Renal cortex interstitium (tissue), 11 donors: ENCODE data around the gene NDUFA11. TPM values are rescaled to one million over a fixed set of nuclear protein-coding genes. Genes with fewer than 3 reads are reported as not detected.
"Not testable (repeated sequence)": the region's sequence is repeated elsewhere in the genome, so short reads cannot be mapped to it uniquely, and the experiment has no call there.

Experiments
- DNase-seq, 11 donors: peaks; one replicate each; pipeline ENCODE4 v3.0.0-alpha.2; 2013; ENCODE audit warnings: low read depth in 9 of 11, low spot score in 4 of 11; ENCODE audit errors: extremely low read depth in 1 of 11
- polyA plus RNA-seq, 3 donors: library from polyadenylated mRNA; unstranded; fragments of 120-200 nt; gene quantifications; one replicate each; pipeline ENCODE4 v1.2.1, GENCODE V29; 2013; ENCODE audit not compliant: insufficient read length in 3 of 3

NDUFA11 gene
- polyA plus RNA-seq, 3 donors, result 130 to 197 (median 179) TPM

DNA sequence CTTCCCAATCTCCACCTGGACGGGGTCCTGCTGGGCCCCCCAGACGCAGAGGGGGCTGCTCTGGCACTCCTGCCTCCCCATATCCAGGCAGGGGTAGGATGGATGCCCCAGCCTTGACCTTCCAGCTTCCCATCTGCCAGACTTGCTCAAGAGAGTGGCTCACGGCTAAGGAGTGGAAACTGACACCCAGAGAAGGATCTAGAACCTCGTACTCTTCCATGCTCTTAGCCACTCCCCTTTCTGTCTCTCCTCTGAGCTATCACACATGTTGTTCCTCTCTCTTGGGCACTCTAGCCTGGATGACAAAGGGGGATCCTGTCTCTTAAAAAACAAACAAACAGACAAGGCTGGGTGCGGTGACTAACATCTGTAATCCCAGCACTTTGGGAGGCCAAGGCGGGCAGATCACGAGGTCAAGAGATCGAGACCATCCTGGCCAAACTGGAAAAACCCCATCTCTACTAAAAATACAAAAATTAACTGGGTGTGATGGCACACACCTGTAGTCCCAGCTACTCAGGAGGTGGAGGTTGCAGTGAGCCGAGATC lies 21.1 kb downstream of the NDUFA11 start:
- DNase-seq, result no peak

DNA sequence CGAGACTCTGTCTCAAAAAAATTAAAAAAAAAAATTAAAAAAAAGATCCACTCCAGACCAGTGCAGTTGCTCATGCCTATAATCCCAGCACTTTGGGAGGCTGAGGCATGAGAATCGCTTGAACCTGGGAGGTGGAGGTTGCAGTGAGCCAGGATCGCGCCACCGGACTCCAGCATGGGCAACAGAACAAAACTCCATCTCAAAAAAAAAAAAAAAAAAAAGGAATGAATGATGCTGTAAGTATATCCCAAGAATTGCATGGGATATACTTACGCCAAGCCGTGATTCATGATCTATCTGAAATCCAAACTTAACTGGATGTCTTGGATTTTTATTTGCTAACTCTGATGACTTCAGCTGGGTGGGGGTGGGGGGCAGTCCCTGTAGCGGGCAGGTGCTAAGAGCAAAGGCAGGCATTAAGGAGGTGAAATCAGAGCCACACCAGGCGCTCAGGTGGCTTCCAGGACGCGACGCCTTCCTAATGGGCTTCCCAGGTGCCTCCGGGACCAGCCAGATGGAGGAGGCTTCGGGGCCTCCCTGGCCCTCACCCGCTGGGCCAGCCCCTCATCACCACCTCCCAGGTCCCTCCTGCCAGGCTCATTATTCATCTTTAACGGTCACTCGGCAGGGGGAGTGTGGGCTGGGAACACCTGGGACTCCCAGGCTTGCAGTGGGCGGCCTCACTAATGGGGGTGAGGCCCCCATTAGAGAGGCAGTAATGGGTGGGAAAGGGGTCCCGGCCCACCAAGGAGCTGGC lies 21.9 kb downstream of the NDUFA11 start:
- DNase-seq, result no peak

DNA sequence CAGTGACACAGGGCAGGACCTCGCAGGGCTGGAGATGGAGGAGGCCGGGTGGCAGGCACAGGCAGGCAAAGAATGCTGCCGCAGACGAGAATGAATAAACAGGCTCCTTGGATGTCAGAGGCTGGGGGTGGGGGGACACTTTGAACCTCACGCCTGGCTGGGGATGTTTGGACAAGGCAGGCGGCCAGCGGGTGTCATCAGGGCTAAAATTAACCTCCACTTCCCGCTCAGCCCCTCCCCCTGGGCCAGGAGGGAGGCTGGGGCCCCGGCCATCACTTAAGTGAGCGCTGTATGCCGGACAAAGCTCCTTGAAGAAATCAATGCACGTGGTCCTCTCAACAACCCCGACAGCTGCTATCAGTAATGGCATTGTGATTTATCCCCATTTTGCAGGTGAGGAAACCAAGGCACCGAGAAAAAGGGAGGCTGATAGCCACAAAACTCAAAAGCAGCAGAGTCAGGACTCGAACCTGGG lies 22.9 kb downstream of the NDUFA11 start:
- peak in 1 of 11 donors; percentile 73 for DNase-seq

DNA sequence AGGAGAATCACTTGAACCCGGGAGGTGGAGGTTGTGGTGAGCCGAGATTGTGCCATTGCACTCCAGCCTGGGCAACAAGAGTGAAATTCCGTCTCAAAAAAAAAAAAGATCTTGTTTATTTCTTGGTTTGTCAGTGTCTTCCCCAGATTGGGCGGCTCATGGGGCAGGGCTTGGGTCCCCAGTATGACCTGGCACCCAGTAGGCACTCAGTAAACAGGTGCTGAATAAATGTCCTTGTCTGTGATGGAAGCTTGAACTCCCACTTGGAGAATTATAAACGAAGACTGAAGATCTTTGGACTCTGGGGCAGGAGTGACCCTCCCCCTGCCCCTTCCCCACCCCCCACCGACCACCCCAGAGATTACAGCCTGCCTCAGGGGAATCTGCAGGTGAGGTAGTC lies 23.4 kb downstream of the NDUFA11 start:
- DNase-seq, result no peak

GRCh38 chr19:5877882-5878281 lies 25.7 kb downstream of the NDUFA11 start:
- DNase-seq, result no peak

DNA sequence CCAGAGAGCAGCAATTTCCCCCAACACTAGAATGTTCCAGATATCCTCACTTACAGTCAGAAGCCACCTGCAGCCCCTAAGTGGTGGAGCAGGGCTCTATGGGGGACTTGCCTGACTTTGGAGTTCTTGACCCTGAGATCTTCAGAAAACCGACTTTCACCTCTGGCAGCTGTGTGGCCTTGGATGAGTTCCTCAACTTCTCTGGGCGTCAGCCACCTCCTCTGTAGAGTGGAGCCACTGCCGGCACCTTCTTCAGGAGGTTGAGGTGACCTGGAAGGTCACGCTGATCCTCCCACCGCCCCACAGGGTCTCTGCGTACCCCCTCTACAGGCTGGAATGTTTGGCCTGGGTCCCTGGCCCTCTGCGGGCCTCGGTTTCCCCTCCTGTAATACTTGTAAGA lies 26.2 kb downstream of the NDUFA11 start:
- DNase-seq, result no peak

DNA sequence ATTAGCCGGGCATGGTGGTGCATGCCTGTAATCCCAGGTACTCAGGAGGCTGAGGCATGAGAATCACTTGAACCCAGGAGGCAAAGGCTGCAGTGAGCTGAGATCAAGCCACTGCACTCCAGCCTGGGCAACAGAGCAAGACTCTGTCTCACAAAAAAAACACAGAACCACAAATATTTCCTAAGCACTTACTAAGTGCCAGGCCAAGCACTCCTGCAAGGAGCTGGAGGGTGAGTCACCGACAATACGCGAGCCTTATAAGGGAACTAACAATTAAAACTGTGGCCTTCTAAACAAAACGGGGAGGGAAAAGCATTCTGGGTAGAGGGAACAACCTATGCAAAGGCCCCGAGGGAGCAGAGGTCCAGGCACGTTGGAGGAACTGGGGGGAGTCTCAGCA lies 29.1 kb downstream of the NDUFA11 start:
- DNase-seq, result not testable (repeated sequence)

DNA sequence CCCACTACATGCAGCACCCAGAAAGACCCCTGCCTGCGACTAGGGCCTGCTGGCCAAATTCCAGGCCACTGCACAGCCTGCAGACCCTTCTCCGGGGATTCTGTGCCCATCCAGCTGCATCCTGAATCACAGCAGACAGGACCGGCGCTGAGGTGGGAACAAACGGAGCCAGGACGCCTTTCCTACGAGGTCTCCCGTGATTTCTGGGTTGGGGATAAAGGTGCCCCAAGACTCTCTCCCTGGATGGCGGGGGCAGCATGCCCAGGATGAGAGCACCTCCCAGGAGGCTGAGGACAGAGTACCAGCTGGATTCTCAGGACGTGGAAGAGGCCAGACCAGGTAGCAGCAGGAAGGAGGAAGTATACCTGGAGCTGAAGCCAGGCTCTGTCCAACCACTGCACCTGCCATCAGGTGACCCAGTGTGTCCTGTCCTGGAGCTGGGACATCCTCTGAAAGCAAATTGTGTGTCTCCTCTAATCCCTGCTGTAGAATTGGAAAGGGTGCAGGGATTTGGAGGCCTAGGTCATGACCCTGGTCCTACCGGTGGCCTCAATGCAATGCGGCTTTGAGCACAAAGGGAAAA lies 29.9 kb downstream of the NDUFA11 start:
- no peak for DNase-seq

DNA sequence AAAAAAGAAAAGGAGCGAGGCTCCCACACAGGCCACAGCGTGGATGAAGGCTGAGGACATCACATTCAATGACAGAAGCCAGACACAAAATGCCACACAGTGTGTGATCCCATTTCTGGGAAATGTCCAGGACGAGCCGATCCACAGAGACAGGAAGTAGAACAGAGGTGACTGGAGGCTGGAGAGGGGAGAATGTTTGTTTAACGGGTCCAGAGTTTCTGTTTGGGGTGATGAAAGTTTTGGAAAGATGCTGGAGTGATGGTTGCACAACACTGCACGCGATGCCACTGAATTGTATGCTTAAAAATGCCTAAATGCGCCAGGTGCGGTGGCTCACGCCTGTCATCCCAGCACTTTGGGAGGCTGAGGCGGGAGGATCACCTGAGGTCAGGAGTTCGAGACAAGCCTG lies 32.6 kb downstream of the NDUFA11 start:
- DNase-seq, result no peak

- no peak for DNase-seq
These were observed 36.1 kb downstream of the NDUFA11 start for GRCh38 chr19:5867201-5868136.

- DNase-seq, result no peak
These were observed 37.8 kb downstream of the NDUFA11 start for GRCh38 chr19:5865772-5866171.

DNA sequence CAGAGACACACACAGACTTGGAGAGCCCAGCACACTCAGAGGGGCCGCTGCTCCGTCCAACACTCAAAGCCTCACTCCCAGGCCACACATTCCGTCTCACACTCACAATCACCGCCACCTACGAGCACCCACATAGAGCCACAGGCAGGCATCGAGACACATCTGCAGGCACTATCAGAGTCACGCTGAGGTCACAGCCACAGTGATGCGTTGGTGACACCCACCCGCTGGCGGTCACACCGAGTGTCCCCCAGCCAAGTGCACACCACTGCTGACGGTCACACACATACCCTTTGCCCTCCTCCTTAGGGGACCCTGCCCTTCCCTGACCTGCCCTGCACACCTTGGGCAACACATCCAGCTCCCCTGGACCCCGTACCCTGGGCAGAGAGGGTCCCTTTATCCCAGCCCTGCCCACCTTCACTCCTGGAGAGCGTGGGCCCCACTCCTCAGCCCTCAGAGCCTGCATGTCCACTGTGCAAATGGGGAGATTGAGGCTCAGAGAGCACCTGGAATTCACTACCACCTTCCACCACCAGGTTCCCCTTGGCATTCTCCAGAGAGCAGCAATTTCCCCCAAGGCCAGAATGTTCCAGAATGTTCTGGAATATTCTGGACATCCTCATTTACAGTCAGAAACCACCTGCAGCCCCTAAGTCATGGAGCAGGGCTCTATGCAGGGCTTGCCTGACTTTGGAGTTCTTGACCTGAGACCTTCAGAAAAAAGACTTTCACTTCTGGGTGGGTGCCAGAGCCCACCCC lies 38.7 kb downstream of the NDUFA11 start:
- DNase-seq, result no peak

DNA sequence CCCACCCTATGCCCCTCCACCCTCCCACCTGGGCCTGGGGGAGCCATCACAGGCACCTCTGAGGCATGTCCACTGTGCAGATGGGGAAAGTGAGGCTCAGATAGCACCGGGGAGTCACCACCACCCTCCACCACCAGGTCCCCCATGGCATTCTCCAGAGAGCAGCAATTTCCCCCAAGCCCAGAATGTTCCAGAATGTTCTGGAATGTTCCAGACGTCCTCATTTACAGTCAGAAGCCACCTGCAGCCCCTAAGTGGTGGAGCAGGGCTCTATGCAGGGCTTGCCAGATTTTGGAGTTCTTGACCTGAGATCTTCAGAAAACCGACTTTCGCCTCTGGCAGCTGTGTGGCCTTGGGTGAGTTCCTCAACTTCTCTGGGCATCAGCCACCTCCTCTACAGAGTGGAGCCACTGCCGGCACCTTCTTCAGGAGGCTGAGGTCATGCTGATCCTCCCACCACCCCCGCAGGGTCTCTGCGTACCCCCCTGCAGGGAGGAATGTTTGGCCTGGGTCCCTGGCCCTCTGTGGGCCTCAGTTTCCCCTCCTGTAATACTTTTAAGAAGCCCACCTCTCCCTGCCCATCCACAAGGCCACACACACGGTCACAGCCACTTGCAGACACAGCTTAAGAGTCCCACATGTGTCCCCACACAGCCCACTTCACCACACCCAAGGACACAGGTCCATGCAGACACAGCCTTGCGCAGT lies 39.4 kb downstream of the NDUFA11 start:
- no peak for DNase-seq

DNA sequence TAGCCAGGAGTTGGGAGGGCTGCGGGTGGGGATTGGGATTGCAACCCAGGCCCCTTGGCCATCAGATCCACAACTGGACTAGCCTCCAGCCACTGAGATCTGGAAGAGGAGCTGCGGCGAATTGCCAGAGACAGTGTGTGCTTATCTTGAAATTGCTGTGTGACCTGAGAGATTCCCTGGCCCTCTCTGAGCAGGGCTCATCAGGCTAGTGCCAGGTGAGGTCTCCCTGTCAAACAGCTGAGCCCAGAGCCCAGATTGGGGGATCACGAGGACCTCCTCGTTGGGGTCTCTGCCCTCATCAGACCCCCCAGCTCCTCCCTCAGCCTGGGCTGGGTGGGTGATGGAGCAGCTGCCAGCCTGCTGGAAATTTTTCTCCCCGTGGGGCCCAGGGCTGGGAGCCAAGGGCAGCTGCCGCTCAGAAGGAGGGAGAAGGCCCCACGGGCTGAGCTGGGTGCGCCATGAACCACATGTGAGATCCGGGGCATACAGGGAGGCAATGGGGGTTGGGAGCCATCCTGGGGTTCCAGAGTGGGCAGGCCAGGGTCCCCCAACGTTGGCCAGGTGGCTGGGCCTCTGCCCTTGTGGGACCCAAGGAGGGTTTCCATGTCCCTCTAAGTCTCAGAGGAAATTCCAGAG lies 40.4 kb downstream of the NDUFA11 start:
- no peak for DNase-seq

DNA sequence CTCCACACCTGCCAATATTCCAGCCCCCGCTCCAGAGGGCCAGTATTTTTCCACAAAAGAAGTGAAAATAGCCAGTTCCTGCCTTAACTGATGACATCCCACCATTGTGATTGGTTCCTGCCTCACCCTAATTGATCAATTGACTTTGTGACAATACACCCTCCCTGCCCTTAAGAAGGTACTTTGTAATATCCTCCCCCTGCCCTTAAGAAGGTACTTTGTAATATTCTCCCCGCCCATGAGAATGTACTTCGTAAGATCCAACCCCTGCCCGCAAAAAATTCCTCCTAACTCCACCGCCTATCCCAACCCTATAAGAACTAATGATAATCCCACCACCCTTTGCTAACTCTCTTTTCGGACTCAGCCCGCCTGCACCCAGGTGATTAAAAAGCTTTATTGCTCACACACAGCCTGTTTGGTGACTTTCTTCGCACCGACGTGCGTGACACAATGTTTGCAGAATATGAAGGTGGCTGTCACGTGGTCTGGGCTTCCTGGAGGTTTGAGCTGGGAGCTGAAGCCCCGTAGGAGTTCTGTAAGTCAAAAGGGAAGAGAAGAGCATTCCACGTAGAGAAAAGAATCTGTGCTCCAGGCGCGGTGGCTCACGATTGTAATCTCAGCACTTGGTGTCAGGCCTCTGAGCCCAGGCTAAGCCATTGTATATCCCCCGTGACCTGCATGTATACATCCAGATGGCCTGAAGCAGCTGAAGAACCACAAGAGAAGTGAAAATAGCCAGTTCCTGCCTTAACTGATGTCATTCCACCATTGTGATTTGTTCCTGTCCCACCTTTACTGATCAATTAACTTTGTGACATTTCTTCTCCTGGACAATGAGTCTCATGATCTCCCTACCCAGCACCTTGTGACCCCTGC lies 46.1 kb downstream of the NDUFA11 start:
- no peak for DNase-seq

DNA sequence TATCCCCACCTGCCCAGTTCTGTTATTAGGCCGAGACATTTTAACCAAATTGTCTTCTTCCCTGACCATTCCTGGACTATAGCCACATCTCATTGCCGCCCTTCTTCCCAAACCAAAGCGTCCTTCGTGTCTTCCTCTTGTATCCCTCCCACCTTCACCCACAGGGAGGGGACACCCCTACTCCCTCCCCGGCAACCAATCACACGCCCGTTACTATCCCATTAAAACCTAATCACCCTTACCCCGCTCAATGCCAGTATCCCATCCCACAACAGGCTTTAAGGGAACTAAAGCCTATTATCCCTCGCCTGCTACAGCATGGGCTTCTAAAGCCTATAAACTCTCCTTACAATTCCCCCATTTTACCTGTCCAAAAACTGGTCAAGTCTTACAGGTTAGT lies 48.4 kb downstream of the NDUFA11 start:
- not testable (repeated sequence) for DNase-seq

DNA sequence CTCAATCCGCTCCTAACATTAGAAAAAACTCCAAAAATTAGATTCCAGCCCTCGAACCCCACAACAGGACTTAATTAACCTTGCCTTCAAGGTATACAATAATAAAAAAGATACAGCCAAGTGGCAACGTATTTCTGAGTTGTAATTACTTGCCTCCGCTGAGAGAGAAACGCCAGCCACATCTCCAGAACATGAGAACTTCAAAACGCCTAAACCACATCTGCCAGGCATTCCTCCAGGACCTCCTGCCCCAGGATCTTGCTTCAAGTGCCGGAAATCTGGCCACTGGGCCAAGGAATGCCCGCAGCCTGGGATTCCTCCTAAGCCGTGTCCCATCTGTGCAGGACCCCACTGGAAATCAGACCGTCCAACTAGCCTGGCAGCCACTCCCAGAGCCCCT lies 49.5 kb downstream of the NDUFA11 start:
- DNase-seq, result not testable (repeated sequence)
